ENCODE data around the gene MCTS1. TPM values are rescaled to one million over a fixed set of nuclear protein-coding genes. Genes with fewer than 3 reads are reported as not detected.

The MCTS1 gene
- total and polyA plus RNA-seq, 2 experiments from 2014 or later: 33.0 to 58.2 TPM

GRCh38 chrX:120653000-120653399 is 49.1 kb downstream of the MCTS1 start (continued):
- TF ChIP-seq REST (IDR thresholded peaks at IDR 0.05; ENCODE audit: unreplicated experiment): no peak
- no peak for TF ChIP-seq ZNF114 (CRISPR knock-in tag; IDR thresholded peaks at IDR 0.05)
- TF ChIP-seq CREB1 (CRISPR knock-in tag; IDR thresholded peaks at IDR 0.05; ENCODE audit: low read depth): no peak

GRCh38 chrX:120660637-120661036 is 56.7 kb downstream of the MCTS1 start:
- Histone ChIP-seq H3K9me2 (ENCODE audit: insufficient read depth) (no peaks in the 10 kb centered on the region), H4K20me1 (replicated peaks; ENCODE audit: insufficient read depth) (no peaks in the 10 kb centered on the region), H3K4me1 (ENCODE audit: insufficient read depth) (peaks cover 7% of the 10 kb centered on the region; the same call in 1 of the 2 replicates), H3F3A (replicated peaks; ENCODE audit: low read depth) (no peaks in the 10 kb centered on the region), H3K4me2 (no peak overlapping the region), H3K36me3 (ENCODE audit: insufficient read depth) (no peaks in the 10 kb centered on the region), H3K79me2 (replicated peaks; ENCODE audit: insufficient read depth) (no peaks in the 10 kb centered on the region), H3K27me3 (ENCODE audit: insufficient read depth) (no peaks in the 10 kb centered on the region), H2AFZ (no peak overlapping the region), H3K27ac (ENCODE audit: low read depth) (no peak overlapping the region), H3K4me3 (no peak overlapping the region)
- H3K4me3 Mint-ChIP-seq: no peak overlapping the region
- H3K4me1 Mint-ChIP-seq: peaks cover 16% of the 10 kb centered on the region
- DNase-seq (ENCODE audit: low spot score): no peak
- ATAC-seq: no peak
- no peak overlapping the region for H3K27ac Mint-ChIP-seq
- no peaks in the 10 kb centered on the region for H3K27me3 Mint-ChIP-seq (ENCODE audit: insufficient read depth, low read depth, poor library complexity)
- no peaks in the 10 kb centered on the region; the same call in 2 of the 3 replicates for H3K9me3 Mint-ChIP-seq
- TF ChIP-seq REST (IDR thresholded peaks at IDR 0.05; ENCODE audit: unreplicated experiment): no peak
- no peak for TF ChIP-seq STAT1 (IDR thresholded peaks at IDR 0.05; ENCODE audit: unreplicated experiment)
- no peak for TF ChIP-seq ETS1 (IDR thresholded peaks at IDR 0.05)
- TF ChIP-seq EZH2 (IDR thresholded peaks at IDR 0.05; ENCODE audit: low read depth, unreplicated experiment): no peak
- no peak for TF ChIP-seq EZH2phosphoT487 (IDR thresholded peaks at IDR 0.05; ENCODE audit: unreplicated experiment)
- TF ChIP-seq NANOG (IDR thresholded peaks at IDR 0.05; ENCODE audit: borderline replicate concordance): no peak
- no peak for TF ChIP-seq ZNF114 (CRISPR knock-in tag; IDR thresholded peaks at IDR 0.05)
- no peaks in the 10 kb centered on the region for H3K36me3 Mint-ChIP-seq (ENCODE audit: low read depth)

Other genes with a start within 250 kb of the MCTS1 start
- not detected in 2 replicates for gene ATP1B4, start 242.0 kb upstream of the MCTS1 start, total RNA-seq (2014; rRNA removed; shearing (Covaris generic))
- not detected in 2 replicates for gene ATP1B4, start 242.0 kb upstream of the MCTS1 start, polyA plus RNA-seq (2016; fragmentation: Nextera tagmentation; extraction: Ambion mirVana)
- gene LAMP2, start 134.8 kb upstream of the MCTS1 start, total RNA-seq (2014; rRNA removed; shearing (Covaris generic)): 40.9 and 46.1 TPM in 2 replicates
- 19.5 and 24.4 TPM in 2 replicates for gene LAMP2, start 134.8 kb upstream of the MCTS1 start, polyA plus RNA-seq (2016; fragmentation: Nextera tagmentation; extraction: Ambion mirVana)
- 42.9 and 44.5 TPM in 2 replicates for gene CUL4B, start 43.1 kb upstream of the MCTS1 start, total RNA-seq (2014; rRNA removed; shearing (Covaris generic))
- gene CUL4B, start 43.1 kb upstream of the MCTS1 start, polyA plus RNA-seq (2016; fragmentation: Nextera tagmentation; extraction: Ambion mirVana): 9.1 and 12.7 TPM in 2 replicates
- gene C1GALT1C1, start 26.0 kb downstream of the MCTS1 start, total RNA-seq (2014; rRNA removed; shearing (Covaris generic)): 16.4 and 18.8 TPM in 2 replicates
- 13.1 and 16.3 TPM in 2 replicates for gene C1GALT1C1, start 26.0 kb downstream of the MCTS1 start, polyA plus RNA-seq (2016; fragmentation: Nextera tagmentation; extraction: Ambion mirVana)